ENCODE measurements around the gene CEP85L.

DNA sequence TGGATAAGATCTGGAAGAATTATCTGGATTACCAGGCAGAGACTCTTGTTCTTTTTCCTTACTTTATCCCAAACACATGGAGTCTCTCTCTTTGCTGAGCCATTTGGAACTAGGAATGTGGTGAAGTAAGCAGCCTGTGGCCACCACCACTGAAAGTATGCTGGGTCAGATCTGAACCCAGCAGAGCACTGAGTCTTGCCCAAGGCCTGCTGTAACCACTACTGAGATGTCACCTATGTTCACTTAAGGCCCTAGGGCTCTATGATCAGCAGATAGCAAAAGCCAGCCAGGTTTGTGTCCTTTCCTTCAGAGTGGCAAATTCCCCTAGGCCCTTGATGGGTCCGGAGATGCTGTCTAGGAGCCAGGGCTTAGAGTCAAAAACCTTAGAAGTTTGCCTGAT, 206.6 kb downstream of the CEP85L start:
- TF ChIP-seq EZH2 (IDR thresholded peaks at IDR 0.05; ENCODE audit: insufficient read depth, poor library complexity, severe bottlenecking) (no peak), EZH2phosphoT487 (IDR thresholded peaks at IDR 0.05; ENCODE audit: insufficient read depth, low read depth) (no peak)
